Suppressor macrophage treated with lipopolysaccharide for 1 hour (primary cell): Measurements from ENCODE around the gene CCRL2.
A peak's percentile ranks its signal among the peaks of the same experiment; 100 is the strongest.
"Not testable (repeated sequence)": the region's sequence is repeated elsewhere in the genome, so short reads cannot be mapped to it uniquely, and the experiment has no call there.

Source experiments
- DNase-seq, 3 donors: peaks; one replicate each; pipeline ENCODE4 v3.0.0-alpha.2; 2020 to 2022

The CCRL2 gene

GRCh38 chr3:46405301-46406019, 1.6 kb upstream of the CCRL2 start:
- DNase-seq = peak; percentile 93 to 100 (median 98)

GRCh38 chr3:46406443-46406787, 644 bp upstream of the CCRL2 start:
- peak; percentile 97 to 99 (median 98) for DNase-seq

- peak; percentile 64 to 80 (median 72) for DNase-seq
These were observed 911 bp downstream of the CCRL2 start for GRCh38 chr3:46407970-46408369.

- peak in 1 of 3 donors; percentile 28 for DNase-seq
These were observed 1.8 kb downstream of the CCRL2 start for GRCh38 chr3:46408853-46409252.

GRCh38 chr3:46409739-46410489, 2.9 kb downstream of the CCRL2 start:
- peak in 1 of 3 donors; percentile 26 for DNase-seq

- DNase-seq = peak in 1 of 3 donors; percentile 29
These were observed 3.6 kb downstream of the CCRL2 start for GRCh38 chr3:46410669-46411068.

GRCh38 chr3:46411271-46411670, 4.2 kb downstream of the CCRL2 start:
- DNase-seq = no peak

GRCh38 chr3:46412786-46413298, 5.8 kb downstream of the CCRL2 start:
- peak in 1 of 3 donors; percentile 48 for DNase-seq

GRCh38 chr3:46413951-46414350, 6.9 kb downstream of the CCRL2 start:
- DNase-seq = peak; percentile 54 to 65 (median 62)

- DNase-seq = no peak
These were observed 7.7 kb downstream of the CCRL2 start for GRCh38 chr3:46414739-46415138.

GRCh38 chr3:46416125-46416810, 9.2 kb downstream of the CCRL2 start:
- peak in 2 of 3 donors; percentile 36 to 38 for DNase-seq

GRCh38 chr3:46416811-46417510, 9.9 kb downstream of the CCRL2 start:
- DNase-seq = no peak

GRCh38 chr3:46417841-46418611, 11.0 kb downstream of the CCRL2 start:
- no peak for DNase-seq

- DNase-seq = no peak
These were observed 12.8 kb downstream of the CCRL2 start for GRCh38 chr3:46419816-46420215.

- no peak for DNase-seq
These were observed 13.9 kb downstream of the CCRL2 start for GRCh38 chr3:46420931-46421330.

- no peak for DNase-seq
These were observed 15.6 kb downstream of the CCRL2 start for GRCh38 chr3:46422617-46423016.

GRCh38 chr3:46423588-46423987, 16.5 kb downstream of the CCRL2 start:
- peak; percentile 44 to 46 (median 45) for DNase-seq

- not testable (repeated sequence) for DNase-seq
These were observed 19.4 kb downstream of the CCRL2 start for GRCh38 chr3:46426476-46426875.

GRCh38 chr3:46427404-46427803, 20.3 kb downstream of the CCRL2 start:
- DNase-seq = not testable (repeated sequence)

- DNase-seq = no peak
These were observed 21.1 kb downstream of the CCRL2 start for GRCh38 chr3:46427916-46428833.

GRCh38 chr3:46429250-46429649, 22.2 kb downstream of the CCRL2 start:
- DNase-seq = no peak
